ENCODE data around the gene FYN. TPM values are rescaled to one million over a fixed set of nuclear protein-coding genes. Genes with fewer than 3 reads are reported as not detected.

The FYN gene
- total RNA-seq, 2 donors from 2014 or later = 55.5 to 72.5 TPM

DNA sequence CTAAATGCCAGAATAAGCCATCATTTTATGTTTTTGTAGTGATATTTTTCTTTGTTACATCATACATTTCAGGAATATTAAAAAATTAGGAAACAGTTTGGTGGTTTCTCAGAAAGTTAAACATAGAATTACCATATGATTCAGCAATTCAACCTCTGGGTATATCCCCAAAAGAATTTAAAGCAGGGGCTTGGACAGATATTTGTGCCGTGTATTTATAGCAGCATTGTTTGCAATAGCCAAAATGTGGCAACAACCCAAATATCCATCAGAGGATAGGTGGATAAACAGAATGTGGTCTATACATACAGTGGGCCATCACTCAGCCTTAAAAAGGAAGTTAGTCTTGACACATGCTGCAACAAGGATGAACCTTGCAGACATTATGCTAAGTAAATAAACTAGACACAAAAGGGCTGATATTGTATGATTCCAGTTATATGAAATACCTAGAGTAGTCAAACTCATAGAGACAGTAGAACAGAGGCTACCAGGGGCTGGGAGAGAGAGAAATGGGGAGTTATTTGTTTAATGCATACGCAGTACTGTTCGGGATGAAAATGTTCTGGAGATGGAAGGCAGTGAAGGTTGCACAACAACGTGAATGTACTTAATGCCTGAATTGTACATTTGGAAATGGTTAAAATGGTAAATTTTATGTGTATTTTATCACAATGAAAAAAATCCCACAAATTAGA lies 248.7 kb downstream of the FYN start:
- Histone ChIP-seq H3K4me3 (no peak overlapping the region), H3K9me3 (no peaks in the 10 kb centered on the region), H3K27me3 (replicated peaks; ENCODE audit: insufficient read depth) (no peaks in the 10 kb centered on the region), H3K4me1 (ENCODE audit: control insufficient read depth in 1 of 2, low read depth in 2 of 2) (peaks cover 4 to 40% of the 10 kb centered on the region in 2 donors), H3K27ac (no peak overlapping the region), H3K36me3 (no peaks in the 10 kb centered on the region)
- DNase-seq (ENCODE audit: low spot score) (no peak), ATAC-seq (ENCODE audit: insufficient number of reproducible peaks, low FRiP score, low read depth) (no peak)
- TF ChIP-seq, protein P1, sequence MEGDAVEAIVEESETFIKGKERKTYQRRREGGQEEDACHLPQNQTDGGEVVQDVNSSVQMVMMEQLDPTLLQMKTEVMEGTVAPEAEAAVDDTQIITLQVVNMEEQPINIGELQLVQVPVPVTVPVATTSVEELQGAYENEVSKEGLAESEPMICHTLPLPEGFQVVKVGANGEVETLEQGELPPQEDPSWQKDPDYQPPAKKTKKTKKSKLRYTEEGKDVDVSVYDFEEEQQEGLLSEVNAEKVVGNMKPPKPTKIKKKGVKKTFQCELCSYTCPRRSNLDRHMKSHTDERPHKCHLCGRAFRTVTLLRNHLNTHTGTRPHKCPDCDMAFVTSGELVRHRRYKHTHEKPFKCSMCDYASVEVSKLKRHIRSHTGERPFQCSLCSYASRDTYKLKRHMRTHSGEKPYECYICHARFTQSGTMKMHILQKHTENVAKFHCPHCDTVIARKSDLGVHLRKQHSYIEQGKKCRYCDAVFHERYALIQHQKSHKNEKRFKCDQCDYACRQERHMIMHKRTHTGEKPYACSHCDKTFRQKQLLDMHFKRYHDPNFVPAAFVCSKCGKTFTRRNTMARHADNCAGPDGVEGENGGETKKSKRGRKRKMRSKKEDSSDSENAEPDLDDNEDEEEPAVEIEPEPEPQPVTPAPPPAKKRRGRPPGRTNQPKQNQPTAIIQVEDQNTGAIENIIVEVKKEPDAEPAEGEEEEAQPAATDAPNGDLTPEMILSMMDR (IDR thresholded peaks at IDR 0.05) = no peak

DNA sequence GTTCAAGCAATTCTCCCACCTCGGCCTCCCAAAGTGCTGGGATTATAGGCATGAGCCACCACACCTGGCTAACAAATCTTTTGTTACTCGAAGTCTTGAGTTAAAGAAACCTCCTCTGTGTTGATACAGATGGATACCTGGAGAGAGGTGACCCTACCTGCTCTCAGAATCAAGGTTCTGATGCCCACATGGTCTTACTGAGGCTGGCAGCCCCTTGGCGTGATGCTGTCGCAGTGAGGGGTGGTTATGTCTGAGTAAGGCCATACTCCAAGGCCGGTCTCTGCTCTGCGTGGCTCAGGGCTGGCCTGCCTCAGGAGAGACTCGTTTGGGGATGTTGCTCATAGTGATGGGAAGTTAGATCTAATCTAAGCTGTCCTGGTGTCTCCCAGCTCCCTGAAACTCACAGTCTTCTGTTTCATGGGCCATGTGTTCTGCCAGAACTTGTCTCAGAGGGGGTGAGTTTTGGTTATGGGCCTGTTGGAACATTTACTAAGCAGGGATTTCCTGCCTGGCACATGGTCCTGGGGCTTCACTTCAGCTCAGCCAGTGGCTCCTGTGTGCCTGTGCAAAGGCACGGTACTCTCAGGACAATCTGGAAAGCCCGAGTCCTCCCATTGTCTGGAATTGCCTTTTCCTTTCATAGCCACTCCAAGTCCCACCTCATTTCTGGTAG lies 250.1 kb downstream of the FYN start:
- no peak for ATAC-seq (ENCODE audit: insufficient number of reproducible peaks, low FRiP score, low read depth)
- no peak overlapping the region for H3K4me3 ChIP-seq
- no peak overlapping the region for H3K27ac ChIP-seq
- H3K27me3 ChIP-seq (replicated peaks; ENCODE audit: insufficient read depth) = no peaks in the 10 kb centered on the region
- TF ChIP-seq, protein P1 (IDR thresholded peaks at IDR 0.05) = no peak
- DNase-seq (ENCODE audit: low spot score) = no peak
- no peaks in the 10 kb centered on the region for H3K9me3 ChIP-seq
- H3K4me1 ChIP-seq (ENCODE audit: control insufficient read depth in 1 of 2, low read depth in 2 of 2) = peaks cover 4 to 30% of the 10 kb centered on the region in 2 donors
- H3K36me3 ChIP-seq = no peaks in the 10 kb centered on the region

DNA sequence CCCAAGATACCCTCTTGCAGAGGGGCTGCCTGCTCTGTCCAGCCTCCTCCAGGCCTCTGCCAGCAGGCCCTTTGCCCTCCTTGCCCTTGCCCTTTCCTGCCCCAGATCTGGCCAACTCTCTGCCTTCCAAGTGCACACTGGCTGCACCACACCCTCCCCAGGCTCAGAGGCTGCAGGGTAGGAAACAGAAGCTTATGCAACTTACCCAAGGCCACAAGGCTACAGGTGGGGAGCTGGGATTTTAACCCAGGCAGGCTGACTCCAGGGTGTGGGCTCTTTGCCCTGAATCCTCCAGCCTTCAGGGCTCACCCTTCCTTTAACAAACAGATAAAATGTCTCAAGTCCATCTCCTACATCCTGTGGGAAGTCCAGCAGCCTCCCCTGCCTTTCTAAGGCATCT lies 253.1 kb downstream of the FYN start:
- Histone ChIP-seq H3K9me3 (no peaks in the 10 kb centered on the region), H3K27me3 (replicated peaks; ENCODE audit: insufficient read depth) (no peaks in the 10 kb centered on the region), H3K4me3 (no peak overlapping the region), H3K27ac (no peak overlapping the region), H3K36me3 (no peaks in the 10 kb centered on the region), H3K4me1 (ENCODE audit: control insufficient read depth in 1 of 2, low read depth in 2 of 2) (peaks cover 0 to 4% of the 10 kb centered on the region in 2 donors)
- DNase-seq (ENCODE audit: low spot score) (no peak), ATAC-seq (ENCODE audit: insufficient number of reproducible peaks, low FRiP score, low read depth) (no peak)
- TF ChIP-seq, protein P1 (IDR thresholded peaks at IDR 0.05) = no peak

DNA sequence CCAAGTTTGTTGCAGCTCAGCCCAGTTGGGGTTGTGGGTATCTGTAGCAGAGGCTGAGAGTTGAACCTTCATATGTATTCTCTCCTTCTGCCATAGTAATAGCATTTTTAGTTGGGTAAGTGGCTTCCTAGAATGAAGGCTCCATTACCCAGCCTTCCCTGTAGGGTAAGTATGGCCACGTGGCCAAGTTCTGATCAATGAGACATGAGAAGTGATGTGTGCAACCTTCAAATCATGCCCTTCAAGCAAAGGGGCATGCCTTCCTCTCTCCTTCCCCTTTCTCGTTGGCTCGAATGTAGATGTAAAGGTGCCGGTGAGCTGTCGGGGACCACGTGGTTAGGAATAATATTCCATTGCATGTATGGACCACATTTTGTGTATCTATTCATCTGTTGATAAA lies 254.8 kb downstream of the FYN start:
- Histone ChIP-seq H3K4me3 (no peak overlapping the region), H3K4me1 (ENCODE audit: control insufficient read depth in 1 of 2, low read depth in 2 of 2) (no peaks in the 10 kb centered on the region), H3K27ac (no peak overlapping the region), H3K27me3 (replicated peaks; ENCODE audit: insufficient read depth) (no peaks in the 10 kb centered on the region), H3K9me3 (no peaks in the 10 kb centered on the region), H3K36me3 (no peaks in the 10 kb centered on the region)
- TF ChIP-seq, protein P1 (IDR thresholded peaks at IDR 0.05) = no peak
- ATAC-seq (ENCODE audit: insufficient number of reproducible peaks, low FRiP score, low read depth) = no peak
- DNase-seq (ENCODE audit: low spot score) = no peak

DNA sequence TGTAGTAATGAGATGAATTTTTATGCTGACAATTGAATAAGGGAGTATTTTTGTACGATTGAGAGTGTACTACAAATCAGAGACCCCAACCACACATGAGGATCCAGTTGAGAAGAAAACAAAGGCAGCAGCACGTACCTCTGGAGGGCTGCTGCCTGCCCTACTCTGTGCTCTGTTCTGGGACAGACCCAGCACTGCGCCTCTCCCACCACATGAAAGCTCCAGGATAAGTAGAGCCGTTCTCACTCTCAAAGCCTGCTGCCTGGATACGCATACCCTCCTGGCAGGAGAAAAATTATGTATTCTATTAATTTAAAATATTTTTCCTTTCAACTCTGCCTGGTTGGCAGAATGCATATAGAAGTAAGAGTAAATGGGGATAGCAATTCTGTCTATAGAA lies 256.1 kb downstream of the FYN start:
- H3K36me3 ChIP-seq = no peaks in the 10 kb centered on the region
- ATAC-seq (ENCODE audit: insufficient number of reproducible peaks, low FRiP score, low read depth) (no peak), DNase-seq (ENCODE audit: low spot score) (no peak)
- TF ChIP-seq, protein P1 (IDR thresholded peaks at IDR 0.05) = no peak
- H3K27ac ChIP-seq = no peak overlapping the region
- H3K9me3 ChIP-seq = no peaks in the 10 kb centered on the region
- no peak overlapping the region for H3K4me3 ChIP-seq
- no peaks in the 10 kb centered on the region for H3K4me1 ChIP-seq (ENCODE audit: control insufficient read depth in 1 of 2, low read depth in 2 of 2)
- no peaks in the 10 kb centered on the region for H3K27me3 ChIP-seq (replicated peaks; ENCODE audit: insufficient read depth)

All from thoracic aorta (tissue), 2 donors.